ENCODE measurements around the gene ENTPD2. TPM values are rescaled to one million over a fixed set of nuclear protein-coding genes. Genes with fewer than 3 reads are reported as not detected.
A peak's percentile ranks its signal among the peaks of the same experiment; 100 is the strongest.

ENTPD2 gene
- total and polyA plus RNA-seq, 7 experiments from 2014 or later, result not detected

DNA sequence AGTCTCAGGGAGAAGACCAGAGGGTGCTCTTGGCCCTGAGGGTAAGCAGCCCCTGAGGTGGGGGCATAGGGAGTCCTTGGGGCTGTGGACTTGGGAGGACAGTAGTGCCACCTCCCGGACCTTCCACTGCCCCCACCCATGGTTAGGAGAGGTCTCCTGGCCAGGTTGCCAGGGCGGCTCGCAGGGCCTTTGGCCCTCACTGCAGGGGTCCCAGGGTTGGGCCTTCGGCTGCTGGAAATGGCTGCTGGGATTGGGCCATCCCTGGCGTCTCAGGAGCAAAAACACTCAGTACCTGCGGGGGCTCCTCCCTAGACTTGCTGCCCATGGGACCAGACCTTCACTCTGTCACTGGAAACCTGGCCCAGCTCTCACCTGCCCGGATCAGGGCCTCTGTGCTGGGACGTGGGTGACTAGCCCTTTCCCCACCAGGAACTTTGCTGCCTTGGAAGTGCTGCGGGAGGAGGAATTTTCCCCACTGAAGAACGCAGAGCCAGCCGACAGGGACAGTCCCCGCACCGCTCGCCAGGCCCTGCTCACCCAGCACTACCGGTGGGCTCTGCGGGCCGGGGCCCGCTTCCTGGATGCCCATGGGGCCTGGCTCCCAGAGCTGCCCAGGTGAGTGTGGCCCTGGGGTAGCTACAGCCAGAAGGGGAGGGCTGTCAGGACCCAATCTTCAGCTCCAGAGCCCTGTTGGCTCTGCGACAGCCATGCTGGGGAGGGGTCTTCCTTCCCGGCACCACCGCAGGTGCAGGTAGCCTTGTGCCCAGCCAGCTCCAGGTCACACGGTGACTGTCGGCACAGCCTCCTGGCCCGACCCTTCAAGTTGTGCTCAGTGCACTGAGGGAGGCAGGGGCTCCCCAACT lies 26.6 kb upstream of the ENTPD2 start:
- H3K4me1 ChIP-seq (ENCODE audit: control insufficient read depth in 2 of 2, insufficient read depth in 2 of 2, low read length in 2 of 2), result peaks cover 7 to 9% of the 10 kb centered on the region in 2 donors
- no peaks in the 10 kb centered on the region for H3K27me3 Mint-ChIP-seq
- no peak overlapping the region for H3K4me3 ChIP-seq (ENCODE audit: low read length)
- no peak overlapping the region for H3K27ac ChIP-seq (ENCODE audit: low read depth, low read length)
- ATAC-seq (no peak), DNase-seq (no peak)
- intact Hi-C loops (cut with micrococcal nuclease), result no loop called here
- no peaks in the 10 kb centered on the region for H3K27me3 ChIP-seq (ENCODE audit: control insufficient read depth in 2 of 2, insufficient read depth in 2 of 2, low read length in 2 of 2)
- H3K9me3 Mint-ChIP-seq, result no peaks in the 10 kb centered on the region
- no peaks in the 10 kb centered on the region for H3K9me3 ChIP-seq (ENCODE audit: control insufficient read depth in 2 of 3, low read length in 3 of 3)
- peaks cover 0 to 23% (median 0%) of the 10 kb centered on the region in 3 experiments for H3K36me3 ChIP-seq (ENCODE audit: control insufficient read depth in 2 of 3, insufficient read depth in 3 of 3, low read length in 3 of 3)
- peaks cover under 1 to 13% (median 2%) of the 10 kb centered on the region in 7 donors for H3K4me1 Mint-ChIP-seq
- ChIA-PET CTCF (interaction anchor here (0.7 kb wide), 1 partner anchor 282 kb away, joined by 3 read pairs; no protein-coding TSS in a partner anchor), POLR2A (interaction anchor here (1.1 kb wide), 1 partner anchor 10 kb away, joined by 4 read pairs; the partner anchor contains the start of gene SAPCD2)
- peak overlapping the region in 3 of 10 donors; percentile 11 to 83 (median 80) for H3K4me3 Mint-ChIP-seq
- H3K36me3 Mint-ChIP-seq, result peaks cover 0 to 4% (median 0%) of the 10 kb centered on the region in 5 donors
- H3K27ac Mint-ChIP-seq, result no peak overlapping the region

GRCh38 chr9:137079401-137079787 lies 25.5 kb upstream of the ENTPD2 start:
- H3K9me3 ChIP-seq (ENCODE audit: control insufficient read depth in 2 of 3, low read length in 3 of 3), result no peaks in the 10 kb centered on the region
- no peaks in the 10 kb centered on the region for H3K9me3 Mint-ChIP-seq
- intact Hi-C loops (cut with micrococcal nuclease), result no loop called here
- H3K27me3 Mint-ChIP-seq, result no peaks in the 10 kb centered on the region
- no peak overlapping the region for H3K27ac Mint-ChIP-seq
- H3K27me3 ChIP-seq (ENCODE audit: control insufficient read depth in 2 of 2, insufficient read depth in 2 of 2, low read length in 2 of 2), result no peaks in the 10 kb centered on the region
- DNase-seq, result no peak
- no peak overlapping the region for H3K4me3 ChIP-seq (ENCODE audit: low read length)
- POLR2A ChIA-PET, result no interaction called here
- H3K4me1 ChIP-seq (ENCODE audit: control insufficient read depth in 2 of 2, insufficient read depth in 2 of 2, low read length in 2 of 2), result peaks cover 6 to 8% of the 10 kb centered on the region in 2 donors
- H3K27ac ChIP-seq (ENCODE audit: low read depth, low read length), result no peak overlapping the region
- CTCF ChIA-PET, result interaction anchor here (1.1 kb wide), 1 partner anchor 33 kb away, joined by 3 read pairs; no protein-coding TSS in a partner anchor
- H3K4me3 Mint-ChIP-seq, result peak overlapping the region; percentile 12 to 83 (median 35)
- H3K36me3 Mint-ChIP-seq, result peaks cover 0 to 4% (median 0%) of the 10 kb centered on the region in 5 donors
- peaks cover 0 to 15% (median 0%) of the 10 kb centered on the region in 7 donors for H3K4me1 Mint-ChIP-seq
- no peak for ATAC-seq
- peaks cover 0 to 23% (median 0%) of the 10 kb centered on the region in 3 experiments for H3K36me3 ChIP-seq (ENCODE audit: control insufficient read depth in 2 of 3, insufficient read depth in 3 of 3, low read length in 3 of 3)

DNA sequence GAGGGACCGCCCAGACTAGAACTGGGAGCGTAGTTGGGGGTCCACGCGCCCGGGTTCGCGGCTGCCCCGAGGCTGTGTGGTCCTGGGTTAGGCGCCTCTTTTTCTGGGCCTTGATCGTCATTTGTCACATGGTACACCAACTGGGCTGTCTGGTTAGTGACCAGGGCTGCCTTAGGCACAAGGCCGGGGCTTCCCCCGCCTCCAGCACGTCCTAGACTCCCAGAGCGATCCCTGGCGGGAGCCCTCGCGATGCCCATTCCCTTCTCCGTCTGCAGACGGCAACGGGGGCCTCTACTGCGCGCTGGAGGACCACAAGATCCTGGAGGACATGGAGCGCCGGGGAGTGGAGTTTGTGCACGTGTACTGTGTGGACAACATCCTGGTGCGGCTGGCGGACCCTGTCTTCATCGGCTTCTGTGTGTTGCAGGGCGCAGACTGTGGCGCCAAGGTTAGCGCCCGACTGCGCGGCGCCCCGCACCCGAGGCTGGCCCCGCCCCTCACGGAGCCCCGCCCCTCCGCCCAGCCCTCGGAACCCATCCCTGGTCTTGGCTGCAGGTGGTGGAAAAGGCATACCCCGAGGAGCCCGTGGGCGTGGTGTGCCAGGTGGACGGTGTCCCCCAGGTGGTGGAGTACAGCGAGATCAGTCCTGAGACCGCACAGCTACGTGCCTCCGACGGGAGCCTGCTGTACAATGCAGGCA lies 25.0 kb upstream of the ENTPD2 start:
- peaks cover 0 to 23% (median 0%) of the 10 kb centered on the region in 3 experiments for H3K36me3 ChIP-seq (ENCODE audit: control insufficient read depth in 2 of 3, insufficient read depth in 3 of 3, low read length in 3 of 3)
- H3K9me3 ChIP-seq (ENCODE audit: control insufficient read depth in 2 of 3, low read length in 3 of 3), result no peaks in the 10 kb centered on the region
- ChIA-PET CTCF (interaction anchor here (1.1 kb wide), 1 partner anchor 32 kb away, joined by 3 read pairs; no protein-coding TSS in a partner anchor), POLR2A (interaction anchor here (0.6 to 2.8 kb wide), 2 partner anchors 7 to 147 kb away, joined by 4 to 18 read pairs; partner anchors contain the start of gene MAN1B1)
- H3K27me3 Mint-ChIP-seq, result no peaks in the 10 kb centered on the region
- H3K27ac ChIP-seq (ENCODE audit: low read depth, low read length), result no peak overlapping the region
- no peaks in the 10 kb centered on the region for H3K9me3 Mint-ChIP-seq
- H3K36me3 Mint-ChIP-seq, result peaks cover 0 to 4% (median 0%) of the 10 kb centered on the region in 5 donors
- no peak overlapping the region for H3K4me3 ChIP-seq (ENCODE audit: low read length)
- intact Hi-C loops (cut with micrococcal nuclease), result no loop called here
- no peak overlapping the region for H3K27ac Mint-ChIP-seq
- H3K4me3 Mint-ChIP-seq, result peak overlapping the region in 9 of 10 donors; percentile 11 to 80 (median 55)
- peaks cover 6 to 8% of the 10 kb centered on the region in 2 donors for H3K4me1 ChIP-seq (ENCODE audit: control insufficient read depth in 2 of 2, insufficient read depth in 2 of 2, low read length in 2 of 2)
- ATAC-seq (no peak), DNase-seq (no peak)
- H3K27me3 ChIP-seq (ENCODE audit: control insufficient read depth in 2 of 2, insufficient read depth in 2 of 2, low read length in 2 of 2), result no peaks in the 10 kb centered on the region
- peaks cover 0 to 15% (median 0%) of the 10 kb centered on the region in 7 donors for H3K4me1 Mint-ChIP-seq

GRCh38 chr9:137077758-137078693 lies 24.2 kb upstream of the ENTPD2 start:
- Histone ChIP-seq H3K9me3 (ENCODE audit: control insufficient read depth in 2 of 3, low read length in 3 of 3) (no peaks in the 10 kb centered on the region), H3K27ac (ENCODE audit: low read depth, low read length) (peak overlapping the region; percentile 70), H3K4me3 (ENCODE audit: low read length) (peak overlapping the region; percentile 47), H3K27me3 (ENCODE audit: control insufficient read depth in 2 of 2, insufficient read depth in 2 of 2, low read length in 2 of 2) (no peaks in the 10 kb centered on the region), H3K36me3 (ENCODE audit: control insufficient read depth in 2 of 3, insufficient read depth in 3 of 3, low read length in 3 of 3) (peaks cover 0 to 23% (median 0%) of the 10 kb centered on the region in 3 experiments), H3K4me1 (ENCODE audit: control insufficient read depth in 2 of 2, insufficient read depth in 2 of 2, low read length in 2 of 2) (peaks cover 6 to 8% of the 10 kb centered on the region in 2 donors)
- H3K4me1 Mint-ChIP-seq, result peaks cover 0 to 15% (median 0%) of the 10 kb centered on the region in 7 donors
- POLR2A ChIA-PET, result interaction anchor here (0.6 to 3.0 kb wide), 4 partner anchors 8 to 146 kb away, joined by 4 to 18 read pairs (median 10); partner anchors contain the start of gene MAN1B1
- DNase-seq (peak in 5 of 9 donors; percentile 21 to 45 (median 29)), ATAC-seq (peak; percentile 41)
- H3K27ac Mint-ChIP-seq, result peak overlapping the region in 1 of 9 donors; percentile 30
- CTCF ChIA-PET, result interaction anchor here (0.7 kb wide), 1 partner anchor 14 kb away, joined by 3 read pairs; no protein-coding TSS in a partner anchor
- intact Hi-C loops (cut with micrococcal nuclease), result loop anchor here (1.0 kb wide), 3 partner anchors 8 to 17 kb away; partner anchors contain the start of gene MAN1B1 (in 2 of the 2)
- H3K27me3 Mint-ChIP-seq, result no peaks in the 10 kb centered on the region
- H3K9me3 Mint-ChIP-seq, result no peaks in the 10 kb centered on the region
- H3K36me3 Mint-ChIP-seq, result peaks cover 0 to 4% (median 0%) of the 10 kb centered on the region in 5 donors
- peak overlapping the region; percentile 52 to 83 (median 74) for H3K4me3 Mint-ChIP-seq

GRCh38 chr9:137077010-137077747 lies 23.3 kb upstream of the ENTPD2 start, which contains the start of gene UAP1L1:
Gene UAP1L1, plus strand, starts transcription at chr9:137077517. Its CDS starts 16 bp downstream, at chr9:137077533.
- intact Hi-C loops (cut with micrococcal nuclease), result loop anchor here (1.0 kb wide), 3 partner anchors 9 to 18 kb away; partner anchors contain the start of gene MAN1B1 (in 2 of the 2)
- Mint-ChIP-seq H3K27me3 (no peaks in the 10 kb centered on the region), H3K36me3 (peaks cover 0 to 4% (median 0%) of the 10 kb centered on the region in 5 donors), H3K4me1 (peaks cover 0 to 16% (median 0%) of the 10 kb centered on the region in 7 donors), H3K27ac (peak within 1 kb of the TSS in 3 of 9 donors; percentile 28 to 38 (median 30)), H3K4me3 (peak within 1 kb of the TSS; percentile 53 to 83 (median 75)), H3K9me3 (no peaks in the 10 kb centered on the region)
- ATAC-seq, result peak; percentile 81
- H3K36me3 ChIP-seq (ENCODE audit: control insufficient read depth in 2 of 3, insufficient read depth in 3 of 3, low read length in 3 of 3), result peaks cover 0 to 18% (median 0%) of the 10 kb centered on the region in 3 experiments
- CTCF ChIA-PET, result interaction anchor here (0.5 to 0.7 kb wide), 2 partner anchors 13 to 125 kb away, joined by 3 read pairs; no protein-coding TSS in a partner anchor
- POLR2A ChIA-PET, result interaction anchor here (1.2 to 3.0 kb wide), 4 partner anchors 9 to 53 kb away, joined by 4 to 18 read pairs (median 10); partner anchors contain the start of gene MAN1B1
- no peaks in the 10 kb centered on the region for H3K9me3 ChIP-seq (ENCODE audit: control insufficient read depth in 2 of 3, low read length in 3 of 3)
- peaks cover 6 to 8% of the 10 kb centered on the region in 2 donors for H3K4me1 ChIP-seq (ENCODE audit: control insufficient read depth in 2 of 2, insufficient read depth in 2 of 2, low read length in 2 of 2)
- H3K27me3 ChIP-seq (ENCODE audit: control insufficient read depth in 2 of 2, insufficient read depth in 2 of 2, low read length in 2 of 2), result no peaks in the 10 kb centered on the region
- peak within 1 kb of the TSS; percentile 70 for H3K27ac ChIP-seq (ENCODE audit: low read depth, low read length)
- DNase-seq, result peak in 7 of 9 donors; percentile 29 to 71 (median 39)
- H3K4me3 ChIP-seq (ENCODE audit: low read length), result peak within 1 kb of the TSS; percentile 47

All from naive thymus-derived CD4-positive, alpha-beta T cell (primary cell).